Gastrocnemius medialis (tissue), 4 donors: ENCODE data around the gene MELTF.

ENCODE experiments used
- CTCF ChIP-seq, 5 experiments: fragments of 450-650 bp in 3 of 5; fragments of 200-600 bp in 2 of 5; sonication (generic) in 2 of 5; IDR thresholded peaks in 4 of 5; conservative IDR thresholded peaks in 1 of 5; 1 replicate in 4 of 5; 2 replicates in 1 of 5; pipeline ENCODE4 v1.5.1; 2016 to 2019; ENCODE audit warnings: antibody characterized with exemption in 5 of 5, mild to moderate bottlenecking in 3 of 5, moderate library complexity in 3 of 5
- POLR2A ChIP-seq, 2 donors: fragments of 450-650 bp; IDR thresholded peaks; one replicate each; pipeline ENCODE4 v1.6.1; 2017; ENCODE audit warnings: antibody characterized with exemption in 2 of 2, mild to moderate bottlenecking in 2 of 2, moderate library complexity in 2 of 2

- TF ChIP-seq CTCF (IDR thresholded peaks at IDR 0.05 in 4 of 5, conservative IDR thresholded peaks at IDR 0.05 in 1 of 5), result no peak
- TF ChIP-seq POLR2A (IDR thresholded peaks at IDR 0.05), result no peak
Observed at GRCh38 chr3:197041875-197042488, 12.4 kb upstream of the MELTF start.
